Colonic mucosa (tissue), 4 donors: ENCODE measurements around the gene SLC25A1. TPM values are rescaled to one million over a fixed set of nuclear protein-coding genes. Genes with fewer than 3 reads are reported as not detected.
"Not testable (repeated sequence)": the region's sequence is repeated elsewhere in the genome, so short reads cannot be mapped to it uniquely, and the experiment has no call there.

Experiments used
- DNase-seq: peaks from one replicate; pipeline ENCODE4 v3.0.0-alpha.2; 2020
- H3K27ac ChIP-seq: fragments of 200-600 bp; one replicate; pipeline ENCODE4 v1.8.0; 2021
- H3K27me3 ChIP-seq: fragments of 200-600 bp; one replicate; pipeline ENCODE4 v1.8.0; 2021
- H3K36me3 ChIP-seq: fragments of 200-600 bp; one replicate; pipeline ENCODE4 v1.8.0; 2021
- H3K4me1 ChIP-seq: fragments of 200-600 bp; one replicate; pipeline ENCODE4 v1.8.0; 2021; ENCODE audit warnings: mild to moderate bottlenecking
- H3K4me3 ChIP-seq: fragments of 200-600 bp; one replicate; pipeline ENCODE4 v1.8.0; 2021
- H3K9ac ChIP-seq, 2 donors: one replicate each; pipeline ENCODE4 v1.7.0; 2013; ENCODE audit warnings: control low read depth in 2 of 2, low read depth in 2 of 2, low read length in 2 of 2
- H3K9me3 ChIP-seq: fragments of 200-600 bp; one replicate; pipeline ENCODE4 v1.8.0; 2021
- CTCF ChIP-seq: fragments of 200-600 bp; IDR thresholded peaks from one replicate; pipeline ENCODE4 v1.8.0; 2022; ENCODE audit warnings: antibody characterized with exemption, mild to moderate bottlenecking
- intact Hi-C: fragments of 100-400 bp; cut with DNase I; formaldehyde crosslinking; loops from one replicate; pipeline ENCODE4 v1.14.1; 2022
- total RNA-seq, 2 donors: library from RNA; stranded (reverse); fragmentation: NEBNext Ultra II Directional in 1 of 2; extraction: Animal tissue kit (Norgen Biotek cat#: 25700) in 1 of 2; gene quantifications; one replicate each; pipeline ENCODE4 v1.2.1, GENCODE V29; 2021
- donor health status: healthy.
- donor health status: DM: no; HTN: no; CAD: no.
- donor health status: DM: no; HTN: no; CAD: no.

Gene SLC25A1
- total RNA-seq, 2 donors from 2014 or later = 191 to 218 TPM

GRCh38 chr22:19207401-19207808 lies 28.9 kb upstream of the SLC25A1 start:
- Histone ChIP-seq H3K9ac (no peak overlapping the region), H3K4me1 (no peaks in the 10 kb centered on the region), H3K4me3 (no peak overlapping the region), H3K36me3 (no peaks in the 10 kb centered on the region), H3K27ac (no peak overlapping the region), H3K9me3 (no peaks in the 10 kb centered on the region), H3K27me3 (no peaks in the 10 kb centered on the region)
- DNase-seq = no peak
- intact Hi-C loops = no loop called here
- no peak for TF ChIP-seq CTCF

- no peak overlapping the region for H3K9ac ChIP-seq
- no peak for DNase-seq
- no peak for TF ChIP-seq CTCF
Measured at GRCh38 chr22:19206287-19206686, 27.8 kb upstream of the SLC25A1 start.

GRCh38 chr22:19204640-19205039 lies 26.1 kb upstream of the SLC25A1 start:
- intact Hi-C loops = no loop called here
- no peaks in the 10 kb centered on the region for H3K27me3 ChIP-seq
- DNase-seq = no peak
- H3K4me1 ChIP-seq = no peaks in the 10 kb centered on the region
- H3K27ac ChIP-seq = no peak overlapping the region
- no peak for TF ChIP-seq CTCF
- H3K36me3 ChIP-seq = no peaks in the 10 kb centered on the region
- H3K4me3 ChIP-seq = no peak overlapping the region
- no peaks in the 10 kb centered on the region for H3K9me3 ChIP-seq
- no peak overlapping the region for H3K9ac ChIP-seq

More at GRCh38 chr22:19206287-19206686, 27.8 kb upstream of the SLC25A1 start:
- H3K4me3 ChIP-seq = no peak overlapping the region
- H3K36me3 ChIP-seq = no peaks in the 10 kb centered on the region
- intact Hi-C loops = no loop called here
- H3K9me3 ChIP-seq = no peaks in the 10 kb centered on the region
- no peaks in the 10 kb centered on the region for H3K27me3 ChIP-seq
- no peaks in the 10 kb centered on the region for H3K4me1 ChIP-seq
- no peak overlapping the region for H3K27ac ChIP-seq

- no peaks in the 10 kb centered on the region for H3K36me3 ChIP-seq
- H3K9ac ChIP-seq = no peak overlapping the region
- TF ChIP-seq CTCF = no peak
- no peak overlapping the region for H3K4me3 ChIP-seq
- no peaks in the 10 kb centered on the region for H3K9me3 ChIP-seq
- H3K4me1 ChIP-seq = no peaks in the 10 kb centered on the region
- no peak overlapping the region for H3K27ac ChIP-seq
- H3K27me3 ChIP-seq = no peaks in the 10 kb centered on the region
- DNase-seq = no peak
- intact Hi-C loops = no loop called here
Measured at GRCh38 chr22:19203834-19204233, 25.3 kb upstream of the SLC25A1 start.

GRCh38 chr22:19202799-19203186 lies 24.3 kb upstream of the SLC25A1 start:
- H3K9ac ChIP-seq, H3K9me3 ChIP-seq, DNase-seq, H3K36me3 ChIP-seq, intact Hi-C loops, H3K27me3 ChIP-seq, H3K27ac ChIP-seq, H3K4me3 ChIP-seq, H3K4me1 ChIP-seq: not testable (repeated sequence)

GRCh38 chr22:19201869-19202798 lies 23.6 kb upstream of the SLC25A1 start:
- intact Hi-C loops = no loop called here
- DNase-seq = no peak
- no peak for TF ChIP-seq CTCF

More at GRCh38 chr22:19201869-19202798, 23.6 kb upstream of the SLC25A1 start:
- Histone ChIP-seq H3K4me1 (no peaks in the 10 kb centered on the region), H3K9ac (no peak overlapping the region), H3K27ac (no peak overlapping the region), H3K4me3 (no peak overlapping the region), H3K27me3 (no peaks in the 10 kb centered on the region), H3K36me3 (no peaks in the 10 kb centered on the region), H3K9me3 (no peaks in the 10 kb centered on the region)
